Measurements from ENCODE around the gene RNF34.

GRCh38 chr12:121467638-121468498 lies 68.0 kb downstream of the RNF34 start:
- TF ChIP-seq CTCF (IDR thresholded peaks at IDR 0.05) (no peak), MAX (CRISPR knock-in tag; IDR thresholded peaks at IDR 0.05) (no peak), ESRRA (CRISPR knock-in tag; IDR thresholded peaks at IDR 0.05; ENCODE audit: borderline replicate concordance) (no peak), FOXK1 (CRISPR knock-in tag; IDR thresholded peaks at IDR 0.05) (no peak), JAZF1 (CRISPR knock-in tag; IDR thresholded peaks at IDR 0.05) (no peak), FOXJ3 (CRISPR knock-in tag; IDR thresholded peaks at IDR 0.05; ENCODE audit: borderline replicate concordance) (no peak)

Data from WTC11 (cell line).